GM12801 (cell line): ENCODE data around the gene C5AR2.

Experiments
- CTCF ChIP-seq: IDR thresholded peaks from one replicate; pipeline ENCODE4 v1.5.1; 2011; ENCODE audit warnings: control low read depth; ENCODE audit not compliant: insufficient read length; ENCODE audit errors: extremely low read depth

C5AR2 gene

DNA sequence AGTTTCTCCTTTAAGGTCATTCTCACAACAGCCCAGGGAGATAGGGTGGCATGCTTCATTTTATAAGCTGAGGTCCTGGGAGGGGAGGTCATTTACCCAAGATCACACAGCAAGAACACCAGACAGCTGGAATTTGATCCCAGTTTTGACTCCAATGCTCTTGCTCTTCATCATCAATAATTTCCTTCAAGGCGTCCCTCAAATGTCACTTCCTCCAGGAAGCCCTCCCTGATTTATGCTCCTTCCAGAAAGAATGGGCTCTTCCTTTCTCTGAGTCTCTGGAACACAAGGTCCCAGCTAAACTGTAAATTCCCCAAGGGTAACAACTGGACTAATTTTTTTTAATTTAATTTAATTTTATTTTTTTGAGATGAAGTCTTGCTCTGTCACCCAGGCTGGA, 12.4 kb downstream of the C5AR2 start:
- TF ChIP-seq CTCF = no peak

DNA sequence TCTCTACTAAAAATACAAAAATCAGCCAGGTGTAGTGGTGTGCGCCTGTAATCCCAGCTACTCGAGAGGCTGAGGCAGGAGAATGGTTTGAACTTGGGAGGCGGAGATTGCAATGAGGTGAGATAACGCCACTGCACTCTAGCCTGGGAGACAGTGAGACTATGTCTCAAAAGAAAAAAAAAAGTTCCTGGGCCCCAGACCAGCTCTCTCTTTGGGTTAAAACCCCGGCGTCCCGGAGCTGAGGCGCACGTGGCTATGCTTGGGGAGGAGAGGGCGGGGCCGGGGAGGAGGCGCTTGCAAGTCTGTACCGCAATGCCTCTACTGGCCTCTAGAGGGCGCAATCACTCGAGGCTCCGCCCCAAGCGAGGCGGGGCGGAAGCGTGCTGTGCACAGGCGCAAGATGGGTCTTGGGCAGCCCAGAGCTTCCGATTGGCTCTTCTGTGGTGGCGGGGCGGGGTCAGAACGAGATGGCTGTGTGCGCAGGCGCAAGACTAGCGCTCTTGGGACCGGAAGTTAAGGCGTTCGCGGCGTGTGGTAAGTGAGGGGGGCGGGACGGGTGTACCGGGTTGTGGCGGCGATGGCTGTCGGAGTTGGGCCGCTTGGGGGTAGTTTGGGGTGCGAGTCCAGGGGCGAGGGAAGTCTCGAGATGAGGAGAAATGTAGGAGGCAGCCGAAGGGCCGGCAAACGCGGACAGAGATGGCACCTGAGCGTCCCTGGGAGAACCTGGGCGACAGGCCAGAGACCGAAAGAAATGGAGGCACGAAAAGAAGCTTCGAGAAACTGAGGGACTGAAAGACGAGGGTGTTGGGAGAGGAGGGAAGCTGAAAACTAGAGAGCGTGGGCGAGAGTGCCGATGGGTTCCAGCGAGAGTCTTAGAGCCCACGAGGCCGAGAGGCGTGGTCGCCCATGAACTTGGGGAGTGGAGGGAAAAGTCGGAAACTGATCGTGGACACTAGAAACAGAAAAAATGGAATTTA, 17.1 kb downstream of the C5AR2 start, which contains the start of gene DHX34:
Gene DHX34 (plus strand): TSS at position 497 of the 977 bp plus-strand sequence. CDS start 3,716 bp downstream, outside the sequence.
- no peak for TF ChIP-seq CTCF

DNA sequence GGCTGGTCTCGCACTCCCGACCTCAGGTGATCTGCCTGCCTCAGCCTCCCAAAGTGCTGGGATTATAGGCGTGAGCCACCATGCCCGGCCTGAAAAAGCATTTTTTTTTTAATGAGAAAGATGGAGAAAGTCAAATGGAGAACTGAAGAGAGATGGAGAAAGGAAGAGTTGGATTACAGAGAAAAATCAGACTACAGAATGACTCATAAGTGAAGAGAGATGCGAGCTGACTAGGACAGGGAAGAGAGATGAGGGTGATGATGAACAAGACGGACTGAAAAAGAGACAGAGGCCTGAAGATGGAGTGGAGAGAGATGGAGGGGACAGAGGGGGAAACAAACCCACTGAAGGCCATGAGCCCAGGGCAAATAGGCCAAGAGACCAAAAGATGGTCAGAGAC, 18.7 kb downstream of the C5AR2 start:
- TF ChIP-seq CTCF = no peak

DNA sequence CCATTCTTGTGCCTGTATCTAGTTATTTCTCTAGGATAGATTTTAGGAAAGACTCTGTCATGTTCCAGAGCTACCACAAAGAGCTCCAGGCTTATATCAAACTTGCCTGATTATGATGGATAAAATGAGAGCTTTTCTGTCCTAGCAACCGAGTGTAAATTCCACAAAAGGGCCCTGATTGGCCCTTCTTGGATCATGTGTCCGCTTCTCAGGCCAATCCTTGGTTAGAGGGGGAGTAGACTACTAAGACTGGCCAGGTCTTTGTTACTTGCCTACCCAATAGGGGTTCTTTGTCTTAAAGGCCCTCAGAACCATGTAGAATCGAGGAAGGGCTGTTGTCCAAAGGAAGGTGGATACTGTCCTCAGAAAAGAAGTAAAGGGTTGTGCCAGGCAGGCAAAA, 19.6 kb downstream of the C5AR2 start:
- TF ChIP-seq CTCF = no peak

- no peak for TF ChIP-seq CTCF
Measured at GRCh38 chr19:47352095-47352494, 20.1 kb downstream of the C5AR2 start.

DNA sequence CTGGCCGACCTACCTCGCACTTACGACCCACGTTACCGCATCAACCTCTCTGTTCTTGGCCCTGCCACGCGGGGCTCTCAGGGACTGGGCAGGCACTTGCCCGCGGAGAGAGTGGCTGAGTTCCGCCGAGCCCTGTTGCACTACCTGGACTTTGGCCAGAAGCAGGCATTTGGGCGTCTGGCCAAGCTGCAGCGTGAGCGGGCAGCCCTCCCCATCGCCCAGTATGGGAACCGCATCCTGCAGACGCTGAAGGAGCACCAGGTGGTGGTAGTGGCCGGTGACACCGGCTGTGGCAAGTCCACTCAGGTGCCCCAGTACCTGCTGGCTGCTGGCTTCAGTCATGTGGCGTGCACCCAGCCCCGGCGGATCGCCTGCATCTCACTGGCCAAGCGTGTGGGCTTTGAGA, 21.3 kb downstream of the C5AR2 start:
- no peak for TF ChIP-seq CTCF

DNA sequence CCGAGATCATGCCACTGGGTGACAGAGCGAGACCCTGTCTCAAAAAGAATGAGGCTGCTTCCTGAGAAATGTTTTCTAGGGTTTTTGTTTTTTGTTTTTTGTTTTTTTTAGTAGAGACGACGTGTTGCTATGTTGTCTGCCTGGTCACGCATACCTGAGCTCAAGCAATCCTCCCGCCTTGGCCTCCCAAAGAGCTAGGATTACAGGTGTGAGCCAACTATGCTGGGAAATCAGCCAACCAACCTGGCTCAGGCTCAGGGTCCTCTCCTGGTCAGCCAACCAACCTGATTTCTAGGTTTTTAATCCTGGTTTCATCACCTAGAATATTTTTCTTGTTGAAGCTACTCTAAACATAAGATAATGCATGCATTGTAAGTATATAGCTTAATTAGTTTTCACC, 24.9 kb downstream of the C5AR2 start:
- no peak for TF ChIP-seq CTCF
